PFSK-1 (cell line): Measurements from ENCODE around the gene MRPL14.

ENCODE experiments used
- FOXP2 ChIP-seq: optimal IDR thresholded peaks from 2 replicates; pipeline ENCODE3; 2011; ENCODE audit warnings: borderline replicate concordance, control low read depth, inconsistent platforms; ENCODE audit not compliant: insufficient read depth; ENCODE audit errors: extremely low read length, extremely low read depth
- POLR2AphosphoS5 ChIP-seq: IDR thresholded peaks from 2 replicates; pipeline ENCODE4 v1.6.1; 2012; ENCODE audit warnings: low read depth, mild to moderate bottlenecking, control low read depth, low read length, moderate library complexity
- REST ChIP-seq, 2 experiments: IDR thresholded peaks; 2 replicates each; pipeline versions ENCODE4 v1.6.1 to v1.8.0; 2011 to 2012; ENCODE audit warnings: low read depth in 2 of 2, low read length in 2 of 2, control low read depth in 1 of 2, inconsistent platforms in 1 of 2, mild to moderate bottlenecking in 1 of 2, moderate library complexity in 1 of 2; ENCODE audit not compliant: insufficient read depth in 1 of 2
- SIN3A ChIP-seq: IDR thresholded peaks from 2 replicates; pipeline ENCODE4 v1.6.1; 2012; ENCODE audit warnings: mild to moderate bottlenecking, low read length, moderate library complexity, borderline replicate concordance; ENCODE audit not compliant: insufficient read depth
- TAF1 ChIP-seq: IDR thresholded peaks from 2 replicates; pipeline ENCODE4 v1.6.1; 2012; ENCODE audit warnings: low read length, control low read depth, borderline replicate concordance; ENCODE audit not compliant: insufficient read depth

DNA sequence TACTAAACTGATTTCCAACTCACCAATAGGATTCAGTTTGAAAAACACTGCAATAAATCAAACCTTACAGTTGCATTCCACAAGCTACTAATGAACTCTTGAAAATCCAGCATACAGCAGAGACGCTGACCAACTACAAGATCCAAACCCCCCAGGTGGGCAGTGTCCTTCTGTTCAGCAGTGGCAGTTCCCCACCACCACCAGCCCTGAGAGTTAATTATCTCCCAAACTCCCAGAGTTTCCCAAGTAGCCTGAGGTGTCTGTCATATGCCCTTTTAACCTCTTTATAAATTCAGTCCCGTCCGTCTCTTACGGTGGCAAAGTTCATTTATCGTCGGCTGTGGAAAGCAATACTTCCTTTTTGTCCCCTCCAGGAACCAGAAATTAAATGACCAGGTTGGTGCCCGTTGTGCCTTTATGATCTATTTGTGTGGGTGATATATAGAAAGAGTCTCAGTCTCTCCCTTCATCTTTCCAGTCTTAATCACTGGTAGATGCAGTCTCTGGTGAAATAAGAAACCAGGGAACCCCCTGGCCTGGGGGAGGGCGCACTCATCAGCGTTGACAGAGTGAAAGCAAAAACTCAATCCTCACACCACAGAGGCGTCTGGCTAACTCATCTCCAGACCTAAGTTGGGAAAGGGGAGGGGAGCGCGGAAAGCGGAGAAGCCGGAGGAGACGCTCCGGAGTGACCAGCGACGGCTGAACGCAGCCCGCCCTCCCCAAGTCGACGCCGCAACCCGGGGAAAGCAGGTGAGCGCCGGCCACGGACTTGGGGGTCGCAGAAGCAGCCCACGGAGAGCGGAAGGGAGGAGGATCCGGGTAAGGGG, 717 bp downstream of the MRPL14 start:
- no peak for TF ChIP-seq TAF1
- TF ChIP-seq POLR2AphosphoS5, result no peak
- TF ChIP-seq SIN3A, result no peak
- TF ChIP-seq REST (IDR thresholded peaks at IDR 0.05; ENCODE audit: insufficient read depth in 1 of 2, low read depth in 2 of 2, low read length in 2 of 2), result no peak
- no peak for TF ChIP-seq FOXP2
